ENCODE data around the gene PCDH10.

PCDH10 gene

GRCh38 chr4:133156556-133156955 lies 7.5 kb downstream of the PCDH10 start:
- H3K4me3 ChIP-seq (ENCODE audit: low read depth, low read length), result no peak overlapping the region
- no peak for DNase-seq
- no peaks in the 10 kb centered on the region for H3K36me3 ChIP-seq
- TF ChIP-seq CTCF (IDR thresholded peaks at IDR 0.05; ENCODE audit: low read depth, low read length), result no peak
- H3K27me3 ChIP-seq (ENCODE audit: insufficient read depth, low read depth, severe bottlenecking), result peaks cover 11% of the 10 kb centered on the region
- no peak overlapping the region for H3K27ac ChIP-seq
- H3K9me3 ChIP-seq (ENCODE audit: severe bottlenecking), result no peaks in the 10 kb centered on the region

- Histone ChIP-seq H3K36me3 (no peaks in the 10 kb centered on the region), H3K4me3 (ENCODE audit: low read depth, low read length) (no peak overlapping the region), H3K27me3 (ENCODE audit: insufficient read depth, low read depth, severe bottlenecking) (peaks cover under 1% of the 10 kb centered on the region), H3K27ac (no peak overlapping the region), H3K9me3 (ENCODE audit: severe bottlenecking) (no peaks in the 10 kb centered on the region)
- no peak for DNase-seq
- no peak for TF ChIP-seq CTCF (IDR thresholded peaks at IDR 0.05; ENCODE audit: low read depth, low read length)
Observed at GRCh38 chr4:133157460-133158160, 8.5 kb downstream of the PCDH10 start.

- Histone ChIP-seq H3K9me3 (ENCODE audit: severe bottlenecking) (no peaks in the 10 kb centered on the region), H3K36me3 (no peaks in the 10 kb centered on the region), H3K27ac (no peak overlapping the region), H3K27me3 (ENCODE audit: insufficient read depth, low read depth, severe bottlenecking) (no peaks in the 10 kb centered on the region), H3K4me3 (ENCODE audit: low read depth, low read length) (no peak overlapping the region)
- no peak for DNase-seq
- TF ChIP-seq CTCF (IDR thresholded peaks at IDR 0.05; ENCODE audit: low read depth, low read length), result no peak
Observed at GRCh38 chr4:133160853-133161252, 11.8 kb downstream of the PCDH10 start.

DNA sequence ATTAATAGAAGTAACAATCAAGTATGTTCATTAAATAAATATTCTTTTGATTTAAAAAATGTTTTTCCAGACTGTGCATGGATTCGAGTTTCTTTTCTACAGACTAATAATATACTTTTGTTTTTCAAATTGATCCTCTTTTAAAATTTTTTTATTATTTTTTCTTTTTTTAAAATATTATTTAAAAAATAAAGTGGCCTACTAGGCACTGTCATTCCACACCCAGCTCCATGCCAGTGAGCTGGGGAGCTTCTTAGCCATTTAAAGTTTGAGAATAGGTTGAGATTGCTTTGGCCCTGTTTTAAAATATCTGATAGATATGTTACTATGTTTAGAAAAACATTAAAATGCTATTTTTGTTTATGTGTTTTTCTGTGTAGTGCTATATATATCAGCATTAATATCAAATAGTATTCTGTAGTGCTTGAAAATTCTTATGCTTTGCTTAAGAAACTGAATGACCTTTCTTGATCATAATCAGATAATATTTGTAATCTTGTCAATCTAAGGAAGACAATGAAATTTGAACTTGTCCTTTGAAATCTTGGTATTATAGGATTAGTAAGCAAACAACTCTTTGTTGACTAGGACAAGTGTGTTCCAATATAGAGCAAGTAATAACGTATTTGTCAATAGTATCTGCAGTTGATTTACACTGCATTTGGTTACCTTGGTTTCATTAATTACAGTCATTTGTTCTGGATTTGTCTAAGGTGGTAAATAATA lies 12.6 kb downstream of the PCDH10 start:
- H3K27me3 ChIP-seq (ENCODE audit: insufficient read depth, low read depth, severe bottlenecking), result no peaks in the 10 kb centered on the region
- no peak overlapping the region for H3K27ac ChIP-seq
- H3K4me3 ChIP-seq (ENCODE audit: low read depth, low read length), result no peak overlapping the region
- no peak for TF ChIP-seq CTCF (IDR thresholded peaks at IDR 0.05; ENCODE audit: low read depth, low read length)
- no peaks in the 10 kb centered on the region for H3K9me3 ChIP-seq (ENCODE audit: severe bottlenecking)
- no peaks in the 10 kb centered on the region for H3K36me3 ChIP-seq
- no peak for DNase-seq

GRCh38 chr4:133162941-133163340 lies 13.8 kb downstream of the PCDH10 start:
- Histone ChIP-seq H3K9me3 (ENCODE audit: severe bottlenecking) (no peaks in the 10 kb centered on the region), H3K27ac (no peak overlapping the region), H3K36me3 (no peaks in the 10 kb centered on the region), H3K27me3 (ENCODE audit: insufficient read depth, low read depth, severe bottlenecking) (no peaks in the 10 kb centered on the region), H3K4me3 (ENCODE audit: low read depth, low read length) (no peak overlapping the region)
- DNase-seq, result no peak
- TF ChIP-seq CTCF (IDR thresholded peaks at IDR 0.05; ENCODE audit: low read depth, low read length), result no peak
